HG03064 (cell line): ENCODE measurements around the gene ECD.
"Not testable (repeated sequence)": the region's sequence is repeated elsewhere in the genome, so short reads cannot be mapped to it uniquely, and the experiment has no call there.

Experiments used
- ATAC-seq: cut with Tn5 transposase; IDR thresholded peaks from one replicate; pipeline ENCODE4 v1.9.1; 2021; ENCODE audit warnings: low read depth; ENCODE audit not compliant: unreplicated experiment

ECD gene

DNA sequence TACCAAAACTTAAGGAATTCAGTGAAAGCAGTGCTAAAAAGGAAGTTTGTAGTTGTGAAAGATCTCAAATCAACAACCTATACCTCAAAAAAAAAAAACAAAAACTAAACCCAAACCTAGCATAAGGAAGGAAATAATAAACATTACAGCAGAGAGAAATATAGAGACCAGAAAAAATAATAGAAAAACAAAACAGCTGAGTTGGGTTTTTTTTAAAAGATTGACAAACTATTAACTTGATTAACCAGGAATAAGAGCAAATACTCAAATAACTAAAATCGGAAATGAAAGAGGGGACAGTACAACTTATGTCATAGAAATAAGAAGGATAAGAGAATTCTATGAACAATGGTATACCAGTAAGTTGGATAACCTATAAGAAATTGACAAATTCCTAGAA is 6.7 kb downstream of the ECD start:
- no peak for ATAC-seq

DNA sequence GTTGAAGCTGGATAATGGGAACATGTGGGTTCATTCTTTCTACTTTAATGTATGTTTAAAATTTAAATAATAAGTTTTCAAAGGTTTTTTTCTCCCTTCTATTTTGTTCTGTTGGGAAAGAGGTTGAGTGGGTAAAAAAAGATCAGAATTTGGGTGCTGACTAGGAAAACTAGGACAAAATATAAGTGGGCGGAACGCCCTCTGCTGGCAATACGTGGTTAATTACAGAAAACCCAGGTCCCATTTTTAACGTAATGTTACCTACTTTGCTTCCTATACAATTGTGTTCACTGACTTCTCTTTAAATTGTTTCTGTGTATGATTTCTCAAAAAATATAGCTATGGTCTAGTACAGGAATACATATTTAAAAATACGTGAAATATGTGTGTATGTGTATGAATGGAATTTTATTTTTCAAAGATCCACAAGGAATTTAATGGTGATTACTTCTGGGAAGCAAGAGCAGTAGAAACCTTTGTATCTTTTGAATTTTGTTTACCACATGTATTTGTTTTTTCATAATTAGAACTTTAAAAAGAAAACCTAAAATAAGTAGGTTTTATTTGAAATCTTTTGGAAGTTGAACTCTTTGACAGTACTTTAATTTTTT is 8.7 kb downstream of the ECD start:
- no peak for ATAC-seq

DNA sequence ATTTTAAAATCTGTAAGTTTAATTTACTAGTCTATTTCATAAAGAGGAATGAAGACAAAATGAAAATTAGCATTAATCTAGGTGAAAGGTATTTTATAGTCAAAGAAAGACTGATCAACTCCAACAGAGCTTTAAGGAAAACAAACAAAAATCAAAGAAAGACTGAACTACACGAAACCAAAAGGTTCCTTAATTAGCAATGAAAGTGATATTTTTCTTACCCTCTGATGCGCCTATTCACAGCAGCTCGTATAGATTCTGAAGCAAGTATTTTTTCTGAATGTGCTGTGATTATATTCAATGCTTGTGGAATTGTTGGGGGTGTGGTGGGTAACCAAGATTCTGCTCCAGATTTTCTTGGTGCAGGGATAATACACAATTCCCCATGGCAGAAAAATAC is 11.8 kb downstream of the ECD start:
- no peak for ATAC-seq

DNA sequence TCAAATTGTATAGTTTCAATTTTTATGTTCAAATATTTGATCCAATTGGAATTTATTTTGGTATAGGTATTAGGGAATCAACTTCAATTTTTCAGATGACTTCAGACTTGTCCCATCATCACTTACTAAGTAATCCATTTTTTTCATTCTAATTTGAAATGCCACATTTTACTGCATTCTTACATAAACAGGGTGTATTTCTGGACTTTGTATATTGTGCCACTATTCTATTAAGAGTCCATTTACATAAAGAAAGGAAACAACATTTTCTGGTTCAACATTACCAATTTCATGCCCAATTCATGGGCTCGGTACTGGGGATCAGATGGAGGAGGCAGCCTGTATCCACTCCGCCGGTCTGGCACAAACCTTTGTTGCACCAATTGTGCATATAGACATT is 15.8 kb downstream of the ECD start:
- no peak for ATAC-seq

DNA sequence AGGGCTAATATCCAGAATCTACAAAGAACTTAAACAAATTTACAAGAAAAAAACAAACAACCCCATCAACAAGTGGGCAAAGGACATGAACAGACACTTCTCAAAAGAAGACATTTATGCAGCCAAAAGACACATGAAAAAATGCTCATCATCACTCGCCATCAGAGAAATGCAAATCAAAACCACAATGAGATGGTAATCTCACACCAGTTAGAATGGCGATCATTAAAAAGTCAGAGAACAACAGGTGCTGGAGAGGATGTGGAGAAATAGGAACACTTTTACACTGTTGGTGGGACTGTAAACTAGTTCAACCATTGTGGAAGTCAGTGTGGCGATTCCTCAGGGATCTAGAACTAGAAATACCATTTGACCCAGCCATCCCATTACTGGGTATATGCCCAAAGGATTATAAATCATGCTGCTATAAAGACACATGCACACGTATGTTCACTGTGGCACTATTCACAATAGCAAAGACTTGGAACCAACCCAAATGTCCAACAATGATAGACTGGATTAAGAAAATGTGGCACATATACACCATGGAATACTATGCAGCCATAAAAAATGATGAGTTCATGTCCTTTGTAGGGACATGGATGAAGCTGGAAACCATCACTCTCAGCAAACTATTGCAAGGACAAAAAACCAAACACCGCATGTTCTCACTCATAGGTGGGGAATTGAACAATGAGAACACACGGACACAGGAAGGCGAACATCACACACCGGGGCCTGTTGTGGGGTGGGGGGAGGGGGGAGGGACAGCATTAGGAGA is 17.0 kb downstream of the ECD start:
- not testable (repeated sequence) for ATAC-seq

DNA sequence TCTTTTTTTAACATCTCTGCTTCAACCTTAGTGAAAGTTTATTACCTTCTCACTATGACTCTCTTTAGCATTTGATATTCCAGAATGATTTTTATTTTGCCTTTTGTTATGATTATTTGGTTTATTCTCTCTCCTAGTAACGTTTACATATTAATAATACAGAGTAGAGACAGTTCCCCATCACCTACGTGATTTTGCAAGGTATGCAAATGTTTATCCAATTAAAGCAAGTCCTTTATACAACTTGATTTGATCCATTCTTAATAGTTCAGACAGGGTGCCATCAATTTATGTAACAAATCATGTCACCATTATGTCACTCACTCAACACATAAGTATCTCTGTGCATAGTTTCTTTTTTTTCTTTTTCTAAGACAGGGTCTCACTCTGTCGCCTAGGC is 26.2 kb downstream of the ECD start:
- no peak for ATAC-seq

DNA sequence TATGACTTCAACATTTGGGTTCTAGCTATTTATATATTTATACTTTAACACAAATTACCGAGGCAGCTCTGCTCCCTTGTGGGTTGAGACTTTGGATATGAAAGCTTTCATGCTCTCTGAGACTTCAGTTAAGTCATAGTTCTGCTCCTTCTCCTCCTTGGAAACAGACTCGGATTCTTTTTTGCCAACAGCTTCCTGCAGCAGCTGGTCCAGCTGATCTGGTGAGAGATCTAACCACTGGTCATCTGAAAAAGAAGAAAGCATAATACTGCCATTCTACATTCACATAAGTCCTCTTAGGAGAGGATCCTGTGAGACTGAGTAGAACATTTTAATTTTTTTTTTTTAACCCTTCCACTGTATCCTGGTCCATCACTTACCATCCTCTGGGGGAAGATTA is 28.6 kb downstream of the ECD start:
- ATAC-seq = no peak

DNA sequence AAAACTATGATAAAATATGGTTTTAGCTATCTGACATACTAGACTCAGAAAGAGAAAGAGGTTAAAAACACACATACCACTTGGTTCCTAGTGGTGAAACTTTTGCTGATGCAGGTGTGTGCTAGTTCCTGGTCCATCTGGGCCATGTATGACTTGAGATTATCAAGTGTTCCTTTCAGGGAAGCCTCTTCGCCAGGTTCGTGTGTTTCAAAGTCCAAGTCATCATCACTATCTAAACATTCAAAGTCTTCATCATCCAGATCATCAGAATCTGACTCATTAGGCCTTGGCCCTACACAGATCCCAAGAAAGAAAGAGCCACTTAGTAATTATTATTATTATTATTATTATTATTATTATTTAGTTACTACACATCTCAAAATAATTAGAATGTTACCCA is 31.2 kb downstream of the ECD start:
- no peak for ATAC-seq

DNA sequence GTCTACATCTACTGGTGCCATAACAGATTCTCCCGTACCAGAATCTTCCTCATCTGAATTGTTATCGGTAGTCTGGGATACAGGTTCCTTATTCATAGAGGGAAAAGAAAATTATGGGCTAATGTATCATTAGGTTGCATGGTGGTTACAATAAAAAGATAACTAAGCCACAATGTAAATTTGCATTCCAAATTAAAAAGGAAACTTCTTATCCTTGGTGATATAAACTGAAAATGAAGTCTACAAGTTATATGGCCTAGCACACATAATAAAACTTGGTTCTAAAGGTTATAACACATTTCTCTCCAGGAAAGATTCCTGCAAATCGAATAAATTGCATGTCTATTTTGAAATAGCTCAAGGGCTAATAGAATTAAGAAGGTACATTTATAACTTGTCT is 33.1 kb downstream of the ECD start:
- no peak for ATAC-seq

DNA sequence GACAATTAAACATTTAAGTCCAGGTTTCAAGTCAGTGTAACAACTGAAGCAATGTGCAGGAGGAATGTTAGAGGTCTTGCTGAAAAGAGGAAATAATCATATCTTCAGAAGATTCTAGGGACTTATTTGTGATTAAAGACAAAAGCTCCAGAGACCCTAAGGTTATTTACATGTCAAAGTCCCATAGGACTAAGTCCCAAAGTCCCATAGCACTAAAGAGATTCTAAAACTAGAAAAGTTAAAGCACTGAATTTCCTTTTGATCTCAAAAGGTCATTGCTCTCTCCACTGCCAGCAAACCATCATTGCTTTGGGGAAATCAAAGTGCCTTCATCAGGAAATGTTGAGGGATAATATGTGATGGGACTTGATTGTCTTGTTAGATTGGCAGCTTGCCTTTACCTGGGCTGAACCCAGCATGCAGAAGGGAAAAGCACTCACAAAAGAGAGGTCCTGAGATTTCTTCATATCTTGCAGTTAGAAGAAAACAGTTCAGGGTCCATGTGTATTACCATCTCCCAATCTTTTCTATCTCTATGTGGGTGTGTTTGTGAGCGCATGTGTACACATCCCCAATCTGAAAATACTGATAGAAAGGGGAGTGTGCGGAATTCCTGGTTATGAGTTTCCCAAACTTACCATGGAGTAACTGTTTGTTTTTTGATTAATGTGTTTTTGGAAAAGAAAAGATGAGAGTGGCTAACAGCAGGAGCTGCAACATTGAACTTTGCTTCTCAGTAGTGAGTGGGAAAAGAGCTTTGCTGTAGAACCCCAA is 35.7 kb downstream of the ECD start:
- ATAC-seq = no peak

DNA sequence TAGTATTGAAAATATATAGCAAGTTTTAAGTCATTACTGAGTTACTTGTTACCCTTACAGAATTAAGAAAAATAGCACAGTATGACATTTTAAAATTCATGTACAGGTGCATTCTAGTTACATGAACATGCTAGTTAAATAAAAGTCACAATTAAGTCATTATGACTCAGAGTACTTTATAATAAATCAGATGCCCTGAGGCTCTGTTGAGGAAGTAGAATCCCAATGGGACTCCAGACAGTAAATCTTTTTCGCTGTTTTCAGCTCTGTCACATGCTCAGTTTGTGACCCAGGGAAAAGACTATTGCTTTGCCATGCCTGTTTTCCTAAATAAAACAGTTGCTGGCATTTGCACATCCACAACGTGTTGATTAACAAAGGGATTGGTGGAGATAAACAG is 36.5 kb downstream of the ECD start:
- ATAC-seq = no peak

DNA sequence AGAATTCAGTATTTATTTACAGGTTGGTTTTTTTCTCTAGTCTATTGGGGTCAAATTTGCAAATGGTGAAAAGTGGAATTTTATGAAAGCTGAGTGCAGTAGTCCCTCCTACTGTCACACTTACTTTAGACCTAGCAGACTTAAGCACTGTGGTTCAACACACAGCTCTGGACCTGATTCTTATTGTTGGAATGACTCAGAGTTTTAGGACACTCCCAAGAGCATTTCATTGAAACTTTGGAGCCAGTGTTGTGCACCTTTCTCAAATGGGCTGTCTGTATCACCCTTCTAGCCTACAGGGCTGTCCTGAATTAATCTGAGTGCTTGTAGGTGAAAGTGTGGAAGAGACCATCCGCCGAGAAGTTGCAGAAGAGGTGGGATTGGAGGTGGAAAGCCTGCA is 41.5 kb downstream of the ECD start:
- ATAC-seq = no peak

DNA sequence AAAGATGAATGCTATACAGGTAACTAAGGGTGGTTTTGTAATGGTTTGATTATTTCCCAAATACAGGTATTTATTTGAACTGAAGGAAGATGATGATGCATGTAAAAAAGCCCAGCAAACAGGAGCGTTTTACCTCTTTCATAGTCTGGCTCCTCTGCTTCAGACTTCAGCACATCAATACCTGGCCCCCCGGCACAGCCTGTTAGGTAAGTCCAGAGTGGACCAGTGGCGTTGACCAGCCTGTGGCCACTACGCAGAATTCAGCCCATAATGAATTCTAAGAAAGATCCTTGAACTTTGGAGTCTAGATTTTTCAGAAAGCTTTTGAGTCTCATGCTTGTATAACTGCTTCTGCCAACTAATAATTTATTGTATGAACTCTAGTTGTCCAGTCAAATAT is 47.9 kb downstream of the ECD start:
- no peak for ATAC-seq

DNA sequence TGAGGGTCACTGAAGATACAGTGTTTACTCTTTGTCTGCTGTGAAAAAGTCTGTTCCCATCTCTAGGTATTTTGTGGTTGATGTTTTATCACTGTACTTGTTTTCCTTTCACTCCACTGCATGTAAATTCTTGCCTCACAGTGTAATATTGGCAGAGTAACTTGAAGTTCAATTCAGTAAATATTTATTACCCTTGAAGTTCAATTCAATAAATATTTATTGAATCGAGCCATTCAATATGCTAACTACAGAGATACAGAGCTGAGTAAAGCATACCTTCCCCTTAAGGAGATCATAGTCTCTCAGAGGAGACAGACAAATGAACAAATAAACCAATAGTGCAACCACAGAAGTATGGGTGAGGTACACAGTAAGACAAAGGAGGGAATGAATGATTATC is 48.4 kb downstream of the ECD start:
- no peak for ATAC-seq

DNA sequence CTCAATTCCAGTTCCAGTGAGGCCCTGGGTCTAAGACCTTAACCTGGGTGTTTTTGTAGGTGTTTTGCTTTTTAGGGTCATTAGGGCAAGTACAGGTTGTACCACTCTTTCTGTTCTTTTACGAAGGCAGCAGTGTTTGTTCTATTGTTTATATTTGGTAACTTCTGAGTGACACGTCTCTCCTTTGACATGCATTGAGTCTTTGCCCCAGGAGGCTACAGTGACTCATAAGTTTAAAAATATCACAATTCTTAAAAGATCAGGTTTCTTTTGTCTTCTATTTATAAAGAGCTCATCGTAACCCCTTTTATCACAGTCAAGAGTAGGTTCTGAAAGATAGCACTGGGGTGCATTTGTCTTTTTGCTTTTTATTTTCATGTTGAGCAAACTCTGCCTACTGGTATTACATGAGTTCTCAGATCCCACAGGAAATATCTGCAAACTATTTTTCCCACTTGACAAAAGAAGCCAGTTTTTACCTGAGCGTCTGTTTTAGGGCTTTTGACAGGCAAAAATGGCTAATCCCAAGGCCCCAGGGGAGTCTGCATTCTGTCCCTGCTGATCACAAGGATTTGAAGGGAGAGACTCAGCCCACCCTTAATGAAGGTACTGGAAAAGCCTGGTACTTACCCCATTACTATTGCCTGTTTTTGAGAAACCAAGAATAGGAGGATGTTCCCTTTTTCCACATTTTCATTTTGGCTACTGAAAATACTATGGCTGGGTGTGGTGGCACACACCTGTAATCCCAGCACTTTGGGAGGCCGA is 49.6 kb downstream of the ECD start:
- peak; percentile 83 for ATAC-seq

DNA sequence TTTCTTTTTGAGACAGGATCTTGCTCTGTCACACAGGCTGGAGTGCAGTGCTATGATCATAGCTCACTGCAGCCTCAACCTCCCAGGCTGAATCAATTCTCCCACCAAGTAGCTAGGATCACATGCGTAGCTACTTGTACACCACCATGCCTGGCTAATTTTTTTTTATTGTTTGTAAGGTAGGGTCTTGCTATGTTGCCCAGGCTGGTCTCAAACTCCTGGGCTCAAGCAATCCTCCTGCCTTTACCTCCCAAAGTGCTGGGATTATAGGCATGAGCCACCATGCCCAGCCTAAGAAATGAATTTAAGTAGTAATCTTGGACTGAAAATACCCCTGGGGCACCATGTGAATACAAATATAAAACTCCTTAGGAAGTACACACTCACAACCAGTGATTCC is 51.8 kb downstream of the ECD start:
- ATAC-seq = no peak

DNA sequence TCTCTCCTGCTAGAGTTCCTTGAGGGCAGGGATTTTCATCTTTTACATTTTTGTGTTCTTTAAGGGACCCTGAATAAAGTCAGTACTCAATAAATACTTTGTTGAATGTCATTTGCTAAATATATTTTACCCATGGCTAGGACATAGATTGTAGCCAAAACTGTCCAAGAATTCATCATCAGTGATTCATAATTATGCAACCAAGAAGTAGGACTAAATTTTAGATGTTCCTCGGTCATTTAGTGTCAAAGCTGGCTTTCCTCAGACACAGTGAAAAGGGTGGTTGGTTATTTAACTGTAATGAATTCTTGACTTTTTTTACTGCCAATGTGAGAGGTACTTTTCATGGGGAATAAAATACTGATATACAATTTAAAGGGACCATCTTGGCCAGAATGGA is 54.3 kb downstream of the ECD start:
- no peak for ATAC-seq

DNA sequence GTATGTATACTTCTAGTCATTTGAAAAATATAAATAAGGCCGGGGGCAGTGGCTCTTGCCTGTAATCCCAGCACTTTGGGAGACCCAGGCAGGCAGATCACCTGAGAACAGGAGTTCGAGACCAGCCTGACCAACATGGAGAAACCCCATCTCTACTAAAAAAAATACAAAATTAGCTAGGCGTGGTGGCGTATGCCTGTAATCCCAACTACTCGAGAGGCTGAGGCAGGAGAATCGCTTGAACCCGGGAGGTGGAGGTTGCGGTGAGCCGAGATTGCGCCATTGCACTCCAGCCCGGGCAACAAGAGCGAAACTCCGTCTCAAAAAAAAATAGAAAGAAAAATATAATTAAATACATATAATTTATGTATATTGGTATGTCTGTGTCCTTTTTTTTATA is 55.8 kb downstream of the ECD start:
- not testable (repeated sequence) for ATAC-seq

DNA sequence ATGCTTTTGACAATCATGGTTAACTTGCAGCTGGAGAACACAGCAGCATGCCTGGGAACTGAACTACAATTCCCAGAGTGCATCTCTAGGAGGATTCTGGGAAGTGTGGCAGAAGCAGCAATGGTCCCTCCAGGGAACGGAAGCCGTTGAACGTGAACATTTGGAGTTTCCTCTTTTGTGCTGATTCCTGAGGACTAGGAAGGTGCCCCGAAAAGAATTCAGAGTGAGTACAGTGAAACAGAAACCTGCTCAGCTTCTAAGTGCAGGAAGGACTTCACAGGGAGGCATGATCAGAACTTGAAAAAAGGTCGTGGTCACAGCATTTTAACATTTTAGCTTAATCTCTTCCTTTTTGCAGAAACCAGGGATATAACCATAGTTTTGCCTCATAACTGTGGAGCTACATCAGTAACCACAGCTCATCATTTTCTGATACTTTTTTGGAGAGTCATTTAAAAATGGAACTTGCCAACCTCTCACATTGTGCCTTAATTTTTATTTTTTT is 57.4 kb downstream of the ECD start, which contains the start of gene NUDT13:
Gene NUDT13, plus strand, starts transcription at position 111 of the 505 bp plus-strand sequence. CDS start 3,911 bp downstream, outside the sequence.
- peak; percentile 54 for ATAC-seq

DNA sequence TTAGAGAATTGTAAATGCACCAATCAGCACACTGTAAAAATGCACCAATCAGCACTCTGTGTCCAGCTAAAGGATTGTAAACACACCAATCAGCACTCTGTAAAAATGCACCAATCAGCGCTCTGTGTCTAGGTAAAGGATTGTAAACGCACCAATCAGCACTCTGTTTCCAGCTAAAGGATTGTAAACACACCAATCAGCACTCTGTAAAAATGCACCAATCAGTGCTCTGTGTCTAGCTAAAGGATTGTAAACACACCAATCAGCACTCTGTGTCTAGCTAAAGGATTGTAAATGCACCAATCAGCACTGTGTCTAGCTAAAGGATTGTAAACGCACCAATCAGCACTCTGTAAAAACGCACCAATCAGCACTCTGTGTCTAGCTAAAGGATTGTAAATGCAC is 58.6 kb downstream of the ECD start:
- ATAC-seq = not testable (repeated sequence)

DNA sequence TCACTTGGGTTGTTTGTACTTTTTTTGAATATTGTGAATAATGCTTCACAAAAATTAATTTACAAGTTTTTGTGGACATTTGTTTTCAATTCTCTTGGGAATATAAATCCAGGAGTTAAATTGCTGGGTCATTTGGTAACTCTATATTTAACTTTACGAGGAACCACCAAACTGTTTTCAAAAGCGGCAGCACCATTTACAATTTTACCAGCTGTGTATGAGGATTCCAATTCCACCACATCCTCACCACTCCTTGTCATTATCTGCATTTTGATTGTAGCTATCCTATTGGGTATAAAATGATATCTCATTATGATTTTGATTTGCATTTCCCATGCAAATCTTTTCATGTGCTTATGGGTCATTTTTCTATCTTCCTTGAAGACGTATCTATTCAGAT is 61.5 kb downstream of the ECD start:
- no peak for ATAC-seq
